ENCODE measurements around the gene ALDH1B1. TPM values are rescaled to one million over a fixed set of nuclear protein-coding genes. Genes with fewer than 3 reads are reported as not detected.

The ALDH1B1 gene
- total and polyA plus RNA-seq, 2 of the 13 experiments (the other 11 are each of a cell fraction or from before 2014, with no cell fraction given): 45.1 to 125 TPM

GRCh38 chr9:38386319-38386895 lies 6.1 kb upstream of the ALDH1B1 start (continued):
- TF ChIP-seq ZBTB40 (IDR thresholded peaks at IDR 0.05) (no peak), ZBTB40 (CRISPR knock-in tag; IDR thresholded peaks at IDR 0.05) (no peak), FOXJ3 (CRISPR knock-in tag; IDR thresholded peaks at IDR 0.05; ENCODE audit: borderline replicate concordance) (no peak; the same call in 1 of the 2 replicates), DZIP1 (CRISPR knock-in tag; IDR thresholded peaks at IDR 0.05) (no peak), ARID2 (CRISPR knock-in tag; IDR thresholded peaks at IDR 0.05; ENCODE audit: borderline replicate concordance) (no peak), POLR2AphosphoS5 (IDR thresholded peaks at IDR 0.05; ENCODE audit: low read depth, low read length) (peak; percentile 33; the same call in 1 of the 2 replicates), ELF3 (CRISPR knock-in tag; IDR thresholded peaks at IDR 0.05) (no peak), ZNF879 (CRISPR knock-in tag; IDR thresholded peaks at IDR 0.05) (no peak), HMG20B (CRISPR knock-in tag; conservative IDR thresholded peaks at IDR 0.05) (no peak), ZNF713 (CRISPR knock-in tag; IDR thresholded peaks at IDR 0.05) (no peak), IRX3 (CRISPR knock-in tag; IDR thresholded peaks at IDR 0.05; ENCODE audit: borderline replicate concordance, low read depth) (no peak), SIX4 (CRISPR knock-in tag; IDR thresholded peaks at IDR 0.05) (no peak), ZNF766 (CRISPR knock-in tag; IDR thresholded peaks at IDR 0.05; ENCODE audit: borderline replicate concordance) (no peak), PTBP1 (IDR thresholded peaks at IDR 0.05; ENCODE audit: low read depth, low read length, poor library complexity, severe bottlenecking) (no peak), CENPBD1 (CRISPR knock-in tag; IDR thresholded peaks at IDR 0.05; ENCODE audit: borderline replicate concordance, low read depth) (no peak), KDM2A (CRISPR knock-in tag; IDR thresholded peaks at IDR 0.05; ENCODE audit: borderline replicate concordance, low read depth) (no peak), ZNF225 (CRISPR knock-in tag; IDR thresholded peaks at IDR 0.05) (no peak)

Measured in HepG2 (cell line).